ENCODE data around the gene TSC2. TPM values are rescaled to one million over a fixed set of nuclear protein-coding genes. Genes with fewer than 3 reads are reported as not detected.

The TSC2 gene
- total and polyA plus RNA-seq, 2 of the 13 experiments (the other 11 are each of a cell fraction or from before 2014, with no cell fraction given): 19.6 to 40.4 TPM

GRCh38 chr16:2035431-2036199 is 12.2 kb upstream of the TSC2 start (continued):
- peak; percentile 71 for TF ChIP-seq HNF1B (CRISPR knock-in tag; IDR thresholded peaks at IDR 0.05)
- no peak for TF ChIP-seq ZNF337 (CRISPR knock-in tag; IDR thresholded peaks at IDR 0.05; ENCODE audit: borderline replicate concordance, low read depth)
- 0 out of 2 replicates have a peak, but pooled peaks have one; percentile 44 for TF ChIP-seq ZNF768 (CRISPR knock-in tag; IDR thresholded peaks at IDR 0.05)
- TF ChIP-seq XBP1 (CRISPR knock-in tag; IDR thresholded peaks at IDR 0.05): no peak

GRCh38 chr16:2036200-2036966 is 11.4 kb upstream of the TSC2 start:
- peak overlapping the region; percentile 75 for H3K9ac ChIP-seq (ENCODE audit: insufficient read depth, low read depth, low read length)
- H3K9me3 ChIP-seq (ENCODE audit: low read length): no peaks in the 10 kb centered on the region
- in situ Hi-C loops (cut with HindIII; ENCODE audit: extremely low pct_ligation_motif_present, low pct_unique_long_range_greater_than_20kb) (no loop called here), intact Hi-C loops (cut with micrococcal nuclease; ENCODE audit: unreplicated experiment) (no loop called here)
- CTCF ChIA-PET (ENCODE audit: low intra/inter-chr PET ratio, low total read pairs): no interaction called here
- no peaks in the 10 kb centered on the region for H3K27me3 ChIP-seq (ENCODE audit: control insufficient read depth in 1 of 2, insufficient read depth in 2 of 2, low read length in 2 of 2)
- H3K36me3 ChIP-seq (replicated peaks in 1 of 2; ENCODE audit: control insufficient read depth in 1 of 2, insufficient read depth in 2 of 2, low read length in 2 of 2): peaks cover 3 to 6% of the 10 kb centered on the region in 2 experiments; a peak in 4 of 5 replicates
- H3K79me2 ChIP-seq (ENCODE audit: insufficient read depth, low read length): no peaks in the 10 kb centered on the region
- 76% methylated on average over 18 of the region's 47 CpGs for WGBS (ENCODE audit: low lambda C conversion rate)
- no peak for ATAC-seq
- peak overlapping the region; percentile 90 for H3K27ac ChIP-seq (ENCODE audit: extremely low read length, insufficient read depth, low read length)
- peaks cover 98% of the 10 kb centered on the region for H3K4me1 ChIP-seq (ENCODE audit: insufficient read depth, low read length)
- no peak for FAIRE-seq
- H4K20me1 ChIP-seq (ENCODE audit: insufficient read depth, low read length): no peaks in the 10 kb centered on the region
- H2AFZ ChIP-seq (ENCODE audit: low read length): no peak overlapping the region
- BruUV-seq (replicated peaks): no TSS peak
- H3K4me3 ChIP-seq (replicated peaks in 1 of 3; ENCODE audit: insufficient read depth in 1 of 3, low read depth in 2 of 3, low read length in 3 of 3): peak overlapping the region; percentile 36 to 70 (median 46); a peak in 5 of 6 replicates
- no peak for DNase-seq (ENCODE audit: low spot score)
- POLR2A ChIA-PET: interaction anchor here (0.6 to 4.6 kb wide), 20 partner anchors 9 to 216 kb away, joined by 3 to 67 read pairs (median 5); partner anchors contain the start of genes ECI1, NHERF2, NTHL1 and PKD1
- H3K4me2 ChIP-seq (ENCODE audit: low read depth, low read length): peak overlapping the region; percentile 87
- no peak for TF ChIP-seq ATAD3A (CRISPR knock-in tag; IDR thresholded peaks at IDR 0.05)
- TF ChIP-seq ZMAT3 (CRISPR knock-in tag; conservative IDR thresholded peaks at IDR 0.05): 0 out of 2 replicates have a peak, but pooled peaks have one; percentile 55
- 0 out of 2 replicates have a peak, but pooled peaks have one; percentile 11 for TF ChIP-seq ARID4A (CRISPR knock-in tag; IDR thresholded peaks at IDR 0.05; ENCODE audit: borderline replicate concordance)
- no peak for TF ChIP-seq GRHL1 (CRISPR knock-in tag; conservative IDR thresholded peaks at IDR 0.05)
- TF ChIP-seq ATF1 (CRISPR knock-in tag; IDR thresholded peaks at IDR 0.05): no peak
- no peak for TF ChIP-seq SOX13 (IDR thresholded peaks at IDR 0.05)
- TF ChIP-seq SOX13 (CRISPR knock-in tag; conservative IDR thresholded peaks at IDR 0.05 in 1 of 2, IDR thresholded peaks at IDR 0.05 in 1 of 2): no peak
- TF ChIP-seq ZNF839 (CRISPR knock-in tag; IDR thresholded peaks at IDR 0.05; ENCODE audit: borderline replicate concordance): no peak
- no peak for TF ChIP-seq ZNF879 (CRISPR knock-in tag; IDR thresholded peaks at IDR 0.05)
